Skeletal muscle tissue (tissue), 4 donors: ENCODE measurements around the gene RDH16. TPM values are rescaled to one million over a fixed set of nuclear protein-coding genes. Genes with fewer than 3 reads are reported as not detected.
"Not testable (repeated sequence)": the region's sequence is repeated elsewhere in the genome, so short reads cannot be mapped to it uniquely, and the experiment has no call there.

Experiments
- H3K27ac ChIP-seq: one replicate; pipeline ENCODE4 v1.7.0; 2013; ENCODE audit warnings: mild to moderate bottlenecking, low read depth, low read length, inconsistent platforms
- H3K27me3 ChIP-seq, 3 donors: one replicate each; pipeline ENCODE4 v1.7.0; 2013; ENCODE audit warnings: low read length in 3 of 3; ENCODE audit not compliant: control insufficient read depth in 3 of 3, insufficient read depth in 3 of 3
- H3K36me3 ChIP-seq, 3 donors: one replicate each; pipeline ENCODE4 v1.7.0; 2013; ENCODE audit warnings: low read length in 3 of 3; ENCODE audit not compliant: control insufficient read depth in 3 of 3, insufficient read depth in 3 of 3
- H3K4me1 ChIP-seq, 3 donors: one replicate each; pipeline ENCODE4 v1.7.0; 2013; ENCODE audit warnings: low read length in 3 of 3, mild to moderate bottlenecking in 3 of 3; ENCODE audit not compliant: control insufficient read depth in 3 of 3, insufficient read depth in 3 of 3
- H3K4me3 ChIP-seq, 3 donors: one replicate each; pipeline ENCODE4 v1.7.0; 2013; ENCODE audit warnings: low read length in 3 of 3
- H3K9ac ChIP-seq, 3 donors: one replicate each; pipeline ENCODE4 v1.7.0; 2013; ENCODE audit warnings: low read length in 3 of 3, mild to moderate bottlenecking in 3 of 3, moderate library complexity in 2 of 3, low read depth in 1 of 3
- H3K9me3 ChIP-seq, 3 donors: one replicate each; pipeline ENCODE4 v1.7.0; 2013; ENCODE audit warnings: low read length in 3 of 3; ENCODE audit not compliant: control insufficient read depth in 3 of 3
- total RNA-seq: library from RNA; depleted of rRNA; stranded (reverse); fragments of >200 nt; gene quantifications from one replicate; pipeline ENCODE4 v1.2.3, GENCODE V29; 2014
- donor health status: Osteomylitis.

RDH16 gene
- total RNA-seq, 1 donor from 2014 or later = 0.52 TPM

DNA sequence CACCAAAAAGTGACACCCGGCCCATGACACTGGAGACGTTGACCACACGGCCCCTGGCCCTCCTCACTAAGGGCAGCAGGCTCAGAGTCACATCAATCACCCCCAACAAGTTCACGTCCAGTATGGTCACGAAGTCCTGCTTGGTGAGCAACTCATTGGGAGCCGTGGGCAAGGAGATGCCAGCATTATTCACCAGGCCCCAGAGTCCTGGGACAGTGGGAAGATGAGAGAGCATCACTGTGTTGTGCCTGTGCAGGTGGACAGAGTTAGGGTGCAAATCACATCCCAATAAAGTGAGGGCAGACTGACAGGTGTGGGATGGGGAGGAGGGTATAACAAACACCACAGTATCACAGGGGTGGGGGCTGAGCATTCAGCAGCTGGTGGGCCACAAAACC, 2.5 kb downstream of the RDH16 start:
- Histone ChIP-seq H3K9ac (no peak overlapping the region), H3K4me1 (no peaks in the 10 kb centered on the region), H3K27ac (no peak overlapping the region), H3K4me3 (no peak overlapping the region), H3K36me3 (peaks cover 0 to 5% (median 4%) of the 10 kb centered on the region in 3 donors), H3K27me3 (no peaks in the 10 kb centered on the region), H3K9me3 (peaks cover 0 to 4% (median 3%) of the 10 kb centered on the region in 3 donors)

DNA sequence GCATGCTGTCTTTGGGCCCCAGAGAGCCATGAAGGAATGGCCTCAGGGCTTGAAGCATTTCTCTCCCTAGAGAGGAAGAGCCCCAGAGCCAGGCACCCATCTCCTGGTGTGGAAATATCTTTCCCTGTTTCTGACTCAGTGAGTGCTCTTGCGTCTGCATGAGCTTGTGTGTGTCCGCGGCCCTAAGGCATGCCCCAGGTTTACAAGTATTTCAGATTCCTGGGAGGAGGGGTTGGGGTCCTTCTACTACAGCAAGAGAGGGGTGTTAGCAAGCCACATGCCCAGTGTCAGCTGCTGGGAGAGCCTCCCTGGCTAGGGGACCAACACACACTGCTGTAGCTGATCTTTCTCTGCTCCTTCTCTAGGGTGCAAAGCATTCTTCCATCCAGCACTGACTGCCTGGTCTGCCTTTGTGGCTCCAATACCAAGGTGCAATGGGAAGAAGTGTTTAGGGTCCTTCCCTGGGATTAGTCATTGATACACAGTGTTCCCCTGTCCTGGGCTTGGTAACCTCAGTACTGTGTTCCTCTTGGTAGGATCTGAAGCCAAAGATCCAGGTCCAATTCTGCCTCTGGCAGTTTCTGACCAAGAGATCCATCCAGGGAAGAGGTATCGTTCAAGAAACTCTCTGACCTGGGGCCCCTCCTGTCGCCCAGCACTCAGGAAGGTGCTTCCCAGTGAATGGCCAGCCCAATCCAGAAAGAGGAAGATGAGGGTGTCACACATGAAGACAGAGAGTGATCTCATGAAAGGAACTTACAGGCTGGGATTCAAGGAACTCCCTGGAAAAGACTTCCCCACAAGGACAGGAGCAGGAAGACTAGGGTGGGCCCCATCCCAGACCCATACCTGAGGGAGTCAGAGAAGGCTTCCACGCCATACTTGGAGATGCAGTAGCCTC, 3.1 kb downstream of the RDH16 start:
- H3K9me3 ChIP-seq = peaks cover 0 to 4% (median 3%) of the 10 kb centered on the region in 3 donors
- no peaks in the 10 kb centered on the region for H3K4me1 ChIP-seq
- no peak overlapping the region for H3K27ac ChIP-seq
- peaks cover 0 to 5% (median 4%) of the 10 kb centered on the region in 3 donors for H3K36me3 ChIP-seq
- no peak overlapping the region for H3K9ac ChIP-seq
- no peaks in the 10 kb centered on the region for H3K27me3 ChIP-seq
- H3K4me3 ChIP-seq = no peak overlapping the region

DNA sequence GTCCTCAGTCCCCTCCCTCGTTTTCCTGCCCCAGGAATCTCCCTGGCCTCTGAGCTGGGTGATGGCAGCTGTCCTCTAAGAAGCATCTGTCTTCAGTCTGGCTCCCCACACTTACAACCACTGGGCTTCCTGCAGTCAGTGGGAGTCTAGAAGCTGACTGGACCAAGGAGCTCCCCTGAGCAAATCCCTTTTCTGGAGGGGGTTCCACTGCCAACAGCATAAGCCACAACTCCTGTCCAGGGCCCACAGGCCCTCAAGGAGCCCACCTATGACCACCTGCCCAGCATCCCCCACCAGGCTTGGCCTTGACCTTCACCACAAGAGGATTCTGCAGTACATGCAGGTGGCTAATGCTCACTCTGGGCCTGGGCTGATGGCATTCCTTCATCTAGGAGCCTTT, 4.1 kb downstream of the RDH16 start:
- H3K9ac ChIP-seq = no peak overlapping the region
- H3K9me3 ChIP-seq = peaks cover 0 to 1% (median under 1%) of the 10 kb centered on the region in 3 donors
- peaks cover 0 to 5% (median 4%) of the 10 kb centered on the region in 3 donors for H3K36me3 ChIP-seq
- H3K27me3 ChIP-seq = no peaks in the 10 kb centered on the region
- H3K27ac ChIP-seq = no peak overlapping the region
- no peaks in the 10 kb centered on the region for H3K4me1 ChIP-seq
- H3K4me3 ChIP-seq = no peak overlapping the region

DNA sequence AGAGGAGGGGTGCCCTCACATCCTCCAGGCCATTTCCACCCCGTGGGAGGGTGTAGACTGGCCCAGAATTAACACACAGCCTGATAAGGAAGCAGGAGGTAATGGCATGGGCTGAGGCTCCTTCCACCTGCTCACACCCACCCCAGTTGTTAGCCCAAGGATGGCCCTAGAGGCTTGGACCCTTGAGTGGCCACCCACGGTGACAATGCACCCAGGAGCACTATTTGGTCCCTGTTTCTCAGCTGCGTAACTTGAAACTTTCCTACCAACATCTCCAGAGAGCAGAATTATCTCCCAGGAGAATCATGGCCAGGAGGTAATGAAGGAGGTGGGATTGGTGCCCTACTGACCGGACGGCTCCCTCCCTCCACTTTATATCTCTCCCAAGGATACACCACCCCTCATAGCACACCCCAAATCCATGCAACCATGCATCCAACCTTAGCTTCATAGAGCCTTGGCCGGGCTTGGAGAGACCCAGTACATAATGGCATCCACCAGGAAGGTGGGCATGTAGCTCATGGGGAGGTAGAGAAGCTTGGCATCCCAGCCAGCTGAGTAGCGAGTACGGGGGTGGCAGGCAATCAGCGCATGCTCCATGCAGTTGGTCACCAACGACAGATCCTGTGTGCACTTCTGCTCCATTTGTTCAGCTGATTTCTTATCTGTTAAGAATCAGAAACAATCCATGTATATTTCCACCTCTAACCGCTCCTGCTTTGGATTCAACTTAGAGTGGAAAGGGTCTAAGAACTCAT, 5.6 kb downstream of the RDH16 start:
- Histone ChIP-seq H3K36me3 (peaks cover 0 to 5% (median 4%) of the 10 kb centered on the region in 3 donors), H3K27me3 (no peaks in the 10 kb centered on the region), H3K9me3 (no peaks in the 10 kb centered on the region), H3K4me1 (no peaks in the 10 kb centered on the region), H3K9ac (no peak overlapping the region), H3K4me3 (no peak overlapping the region), H3K27ac (no peak overlapping the region)

DNA sequence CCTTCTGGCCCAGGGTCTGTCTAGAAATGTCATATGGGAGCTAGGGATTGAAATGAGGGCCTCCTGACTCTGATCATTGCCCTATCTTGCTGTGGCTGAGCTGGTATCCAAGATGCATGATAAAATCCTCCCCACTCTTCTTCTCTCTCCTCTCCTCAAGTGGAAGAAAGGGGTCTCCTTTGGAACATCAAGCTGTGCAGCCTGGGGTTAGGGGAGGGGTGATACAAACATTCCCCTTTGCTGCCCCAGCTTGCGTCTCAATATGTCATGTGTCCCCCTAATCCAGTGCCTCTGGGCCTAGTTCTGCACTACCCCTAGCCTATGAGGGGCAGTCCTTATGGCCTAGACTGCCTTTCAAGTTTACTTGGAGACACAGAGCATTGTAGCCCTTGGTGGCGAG, 8.5 kb downstream of the RDH16 start:
- H3K9me3 ChIP-seq = no peaks in the 10 kb centered on the region
- no peak overlapping the region for H3K9ac ChIP-seq
- no peaks in the 10 kb centered on the region for H3K27me3 ChIP-seq
- peaks cover 0 to 5% (median 4%) of the 10 kb centered on the region in 3 donors for H3K36me3 ChIP-seq
- H3K4me1 ChIP-seq = no peaks in the 10 kb centered on the region
- H3K4me3 ChIP-seq = no peak overlapping the region
- H3K27ac ChIP-seq = no peak overlapping the region

DNA sequence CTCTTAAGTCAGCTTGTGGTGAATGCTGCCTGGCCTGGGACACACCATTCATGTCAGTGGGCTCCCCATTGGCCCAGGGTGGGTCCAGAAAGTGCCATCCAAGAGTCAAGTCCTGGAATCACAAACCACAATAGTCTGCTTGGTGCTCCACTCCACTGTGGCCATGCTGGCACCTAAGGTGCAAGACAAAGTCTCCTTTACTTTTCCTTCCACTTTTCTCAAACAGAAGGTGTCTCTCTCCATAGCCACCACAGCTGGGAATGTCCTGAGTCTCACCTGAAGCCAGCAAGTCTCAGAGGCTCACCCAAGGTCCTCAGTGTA, 9.0 kb downstream of the RDH16 start:
- Histone ChIP-seq H3K9ac (no peak overlapping the region), H3K4me1 (no peaks in the 10 kb centered on the region), H3K27me3 (no peaks in the 10 kb centered on the region), H3K4me3 (no peak overlapping the region), H3K9me3 (no peaks in the 10 kb centered on the region), H3K27ac (no peak overlapping the region), H3K36me3 (peaks cover 0 to 5% (median 4%) of the 10 kb centered on the region in 3 donors)

DNA sequence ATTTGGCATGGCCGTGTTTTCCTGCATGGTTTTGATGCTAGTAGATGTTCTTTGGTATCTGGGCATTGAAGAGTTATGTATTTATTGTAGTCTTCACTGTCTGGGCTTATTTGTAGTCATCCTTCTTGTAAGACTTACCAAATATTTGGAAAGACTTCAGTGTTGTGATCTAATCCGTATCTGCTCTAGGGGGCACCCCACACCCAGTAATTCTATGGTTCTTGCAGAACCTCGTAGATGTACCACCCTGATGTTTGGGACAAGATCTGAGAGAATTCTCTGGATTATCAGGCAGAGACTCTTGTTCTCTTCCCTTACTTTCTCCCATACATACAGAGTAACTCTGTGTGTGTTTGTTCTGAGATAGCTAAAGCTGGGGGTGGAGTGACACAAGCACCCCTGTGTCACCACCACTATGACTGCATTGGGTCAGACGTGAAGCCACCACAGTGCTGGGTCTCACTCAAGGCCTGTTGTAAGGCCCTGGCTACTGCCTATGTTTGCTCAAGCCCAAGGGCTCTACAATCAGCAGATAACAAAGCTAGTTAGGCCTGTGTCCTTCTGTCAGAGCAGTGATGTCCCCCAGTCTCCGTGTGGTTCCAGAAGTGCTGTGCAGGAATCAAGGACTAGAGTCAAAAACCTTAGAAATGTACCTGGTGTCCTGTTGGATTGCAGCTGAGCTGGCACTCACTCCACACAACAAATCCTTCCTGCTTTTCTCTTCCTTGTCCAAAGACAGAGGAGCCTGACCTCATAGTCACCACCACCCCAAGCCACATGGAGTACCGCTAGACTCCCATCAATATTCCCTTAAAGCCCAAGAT, 9.6 kb downstream of the RDH16 start:
- Histone ChIP-seq H3K36me3 (peaks cover 0 to 5% (median 4%) of the 10 kb centered on the region in 3 donors), H3K27me3 (no peaks in the 10 kb centered on the region), H3K4me3 (no peak overlapping the region), H3K4me1 (no peaks in the 10 kb centered on the region), H3K9ac (no peak overlapping the region), H3K27ac (no peak overlapping the region), H3K9me3 (no peaks in the 10 kb centered on the region)

DNA sequence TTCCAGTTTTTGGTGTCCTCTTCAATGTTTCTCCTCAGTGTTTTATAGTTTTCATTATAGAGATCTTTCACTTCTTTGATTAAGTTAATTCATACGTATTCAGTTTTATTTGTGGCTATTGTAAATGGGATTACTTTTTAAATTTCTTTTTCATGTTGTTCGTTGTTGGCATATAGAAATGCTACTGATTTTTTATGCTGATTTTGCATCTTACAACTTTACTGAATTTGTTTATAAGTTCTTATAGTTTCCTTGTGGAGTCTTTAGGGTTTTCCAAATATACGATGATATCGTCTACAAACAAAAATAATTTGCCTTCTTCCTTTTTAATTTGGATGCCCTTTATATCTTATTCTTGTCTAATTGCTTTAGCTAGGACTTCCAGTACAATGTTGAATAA, 13.5 kb downstream of the RDH16 start:
- Histone ChIP-seq H3K9me3 (no peaks in the 10 kb centered on the region), H3K27me3 (no peaks in the 10 kb centered on the region), H3K27ac (no peak overlapping the region), H3K4me3 (no peak overlapping the region), H3K9ac (no peak overlapping the region), H3K4me1 (peaks cover 0 to 9% (median 3%) of the 10 kb centered on the region in 3 donors), H3K36me3 (no peaks in the 10 kb centered on the region)

DNA sequence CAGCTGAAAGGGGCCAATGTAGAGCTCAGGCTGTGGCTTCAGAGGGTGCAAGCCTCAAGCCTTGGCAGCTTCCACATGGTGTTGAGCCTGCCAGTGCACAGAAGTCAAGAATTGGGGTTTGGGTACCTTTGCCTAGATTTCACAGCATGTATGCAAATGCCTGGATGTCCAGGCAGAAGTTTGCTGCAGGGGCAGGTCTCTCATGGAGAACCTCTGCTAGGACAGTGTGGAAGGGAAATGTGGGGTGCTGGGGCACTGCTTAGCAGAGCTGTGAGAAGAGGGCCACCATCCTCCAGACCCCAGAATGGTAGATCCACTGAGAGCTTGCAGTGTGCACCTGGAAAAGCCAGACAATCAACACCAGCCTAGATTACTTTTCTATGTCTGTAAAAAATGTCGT, 14.0 kb downstream of the RDH16 start:
- not testable (repeated sequence) for H3K9me3 ChIP-seq, H3K36me3 ChIP-seq, H3K27ac ChIP-seq, H3K4me1 ChIP-seq, H3K4me3 ChIP-seq, H3K9ac ChIP-seq, H3K27me3 ChIP-seq
